T-cell (primary cell): ENCODE measurements around the gene PATE1. TPM values are rescaled to one million over a fixed set of nuclear protein-coding genes. Genes with fewer than 3 reads are reported as not detected.

Experiments
- ATAC-seq, 4 experiments: fragments of 200-7000 bp in 3 of 4; fragments of 150-1000 bp in 1 of 4; cut with Tn5 transposase; replicated peaks in 1 of 4; 1 replicate in 3 of 4; 2 replicates in 1 of 4; pipeline ENCODE4 v1.10.0; 2021; ENCODE audit warnings: moderate library complexity in 3 of 4, mild to moderate bottlenecking in 2 of 4, moderate number of reproducible peaks in 1 of 4
- CTCF ChIA-PET, 2 donors: fragments of 300-600 bp; sonication (Branson Sonifier 250); formaldehyde crosslinking; loops; one replicate each; lab custom pipeline; 2022; ENCODE audit warnings: antibody characterized with exemption in 2 of 2; lab: Charles Lee
- POLR2A ChIA-PET, 2 donors: fragments of 300-600 bp; sonication (Branson Sonifier 250); formaldehyde crosslinking; loops; one replicate each; lab custom pipeline; 2022; ENCODE audit warnings: antibody characterized with exemption in 2 of 2; lab: Charles Lee
- DNase-seq, 35 experiments: peaks; one replicate each; pipeline versions ENCODE4 v3.0.0 to v3.0.0-alpha.2; 2013 to 2023
- H3K27ac ChIP-seq: one replicate; pipeline ENCODE4 v1.5.1; 2013; ENCODE audit warnings: low read length
- H3K27me3 ChIP-seq, 2 experiments: replicated peaks in 1 of 2; 1 replicate in 1 of 2; 2 replicates in 1 of 2; pipeline versions ENCODE4 v1.6.1 to v1.7.0; 2013; ENCODE audit warnings: low read length in 1 of 2, mixed read lengths in 1 of 2; ENCODE audit not compliant: control insufficient read depth in 2 of 2, insufficient read depth in 2 of 2; ENCODE audit errors: extremely low read depth in 1 of 2
- H3K36me3 ChIP-seq, 2 donors: 1 replicate in 1 of 2; 2 replicates in 1 of 2; pipeline versions ENCODE4 v1.6.1 to v1.7.0; 2013; ENCODE audit warnings: low read length in 1 of 2; ENCODE audit not compliant: control insufficient read depth in 2 of 2, insufficient read depth in 1 of 2; ENCODE audit errors: extremely low read depth in 1 of 2
- H3K4me1 ChIP-seq, 2 experiments: 1 replicate in 1 of 2; 2 replicates in 1 of 2; pipeline versions ENCODE4 v1.6.1 to v1.7.0; 2013; ENCODE audit warnings: low read length in 2 of 2, mixed read lengths in 1 of 2; ENCODE audit not compliant: insufficient read depth in 2 of 2, control insufficient read depth in 1 of 2; ENCODE audit errors: extremely low read depth in 1 of 2
- H3K4me3 ChIP-seq, 2 donors: 1 replicate in 1 of 2; 2 replicates in 1 of 2; pipeline versions ENCODE4 v1.5.1 to v1.7.0; 2013; ENCODE audit warnings: mild to moderate bottlenecking in 2 of 2, low read length in 1 of 2, moderate library complexity in 1 of 2; ENCODE audit not compliant: control insufficient read depth in 1 of 2; ENCODE audit errors: extremely low read depth in 1 of 2
- H3K9me3 ChIP-seq: 2 replicates; pipeline ENCODE4 v1.7.0; 2013
- H3K27ac Mint-ChIP-seq, 2 donors: one replicate each; pipeline ENCODE4 v1.8.0; 2020 to 2021; ENCODE audit warnings: mild to moderate bottlenecking in 2 of 2, mixed read lengths in 2 of 2
- H3K27me3 Mint-ChIP-seq, 2 donors: one replicate each; pipeline ENCODE4 v1.8.0; 2021 to 2022; ENCODE audit warnings: mixed read lengths in 2 of 2
- H3K36me3 Mint-ChIP-seq: one replicate; pipeline ENCODE4 v1.8.0; 2021; ENCODE audit warnings: mixed read lengths
- H3K4me1 Mint-ChIP-seq, 3 donors: one replicate each; pipeline ENCODE4 v1.8.0; 2020 to 2022; ENCODE audit warnings: mixed read lengths in 3 of 3, mild to moderate bottlenecking in 1 of 3
- H3K4me3 Mint-ChIP-seq, 3 donors: one replicate each; pipeline ENCODE4 v1.8.0; 2020 to 2022; ENCODE audit warnings: mild to moderate bottlenecking in 3 of 3, mixed read lengths in 3 of 3, moderate library complexity in 3 of 3
- H3K9me3 Mint-ChIP-seq, 3 donors: one replicate each; pipeline ENCODE4 v1.8.0; 2020 to 2022; ENCODE audit warnings: mixed read lengths in 3 of 3
- WGBS: methylation state at CpG from one replicate; pipeline ENCODE4 v1.1.5; 2013; ENCODE audit warnings: missing lambda C conversion rate; ENCODE audit not compliant: insufficient coverage; 5-methylcytosine and 5-hydroxymethylcytosine counted together
- total RNA-seq, 35 experiments: library from RNA in 6 of 35; stranded (reverse) in 6 of 35; fragments of 120-200 nt in 1 of 35; gene quantifications; one replicate each; pipeline versions ENCODE4 v1.2.1 to v1.2.4 and lab custom pipeline; 2013 to 2026

The PATE1 gene
- total RNA-seq, 5 donors from 2014 or later (not counting 1 experiment from before 2014, with no cell fraction given), result not detected

- Histone ChIP-seq H3K9me3 (no peaks in the 10 kb centered on the region), H3K36me3 (no peaks in the 10 kb centered on the region), H3K27me3 (peaks cover 0 to 10% of the 10 kb centered on the region in 2 experiments), H3K4me1 (no peaks in the 10 kb centered on the region), H3K4me3 (no peak overlapping the region), H3K27ac (no peak overlapping the region)
- Mint-ChIP-seq H3K9me3 (no peaks in the 10 kb centered on the region), H3K27me3 (peaks cover 24 to 27% of the 10 kb centered on the region in 2 donors), H3K4me1 (peaks cover 0 to 3% (median 0%) of the 10 kb centered on the region in 3 donors), H3K4me3 (no peak overlapping the region), H3K27ac (no peak overlapping the region), H3K36me3 (no peaks in the 10 kb centered on the region)
- CTCF ChIA-PET, result no interaction called here
- WGBS, result no CpG with 5 or more reads among the region's 1 CpG
- DNase-seq, result no peak
- POLR2A ChIA-PET, result no interaction called here
- ATAC-seq, result no peak
These were observed 20.2 kb downstream of the PATE1 start for GRCh38 chr11:125766251-125766650.

DNA sequence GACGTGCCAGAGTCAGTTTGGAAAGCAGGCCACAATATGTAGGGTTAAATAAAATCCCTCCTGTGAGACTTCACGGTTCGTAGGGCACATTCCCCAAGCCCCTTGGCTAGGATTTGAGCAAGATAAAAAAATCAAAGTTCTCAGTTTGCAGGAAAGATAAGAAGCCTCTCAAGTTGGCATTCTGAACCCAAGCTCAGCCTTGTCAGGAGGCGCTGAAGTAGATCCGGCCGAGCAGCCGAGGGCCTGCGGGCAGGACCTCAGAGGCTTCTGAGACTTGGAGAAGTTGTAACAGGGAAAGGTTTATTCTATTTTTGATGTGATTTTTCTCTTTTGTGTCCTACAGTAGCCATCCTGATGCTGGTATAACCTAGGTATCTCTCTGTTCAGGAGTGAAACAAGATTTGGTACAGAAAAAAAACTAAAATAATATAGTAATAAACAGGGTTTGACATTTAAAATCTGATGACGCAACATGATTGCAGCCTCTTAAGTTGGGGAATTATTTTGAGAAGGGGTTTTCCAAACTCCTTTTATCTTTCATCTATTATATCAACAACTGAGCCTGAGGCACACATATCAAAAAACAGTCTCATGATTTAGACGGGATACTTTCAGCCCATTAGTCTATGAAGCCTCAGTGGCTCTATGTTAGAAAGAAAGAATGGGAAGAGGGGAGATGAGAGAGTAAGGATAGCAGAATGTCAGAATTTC lies 22.4 kb downstream of the PATE1 start:
- no peak overlapping the region for H3K4me3 Mint-ChIP-seq
- no peak overlapping the region for H3K27ac ChIP-seq
- H3K4me1 Mint-ChIP-seq, result peaks cover 0 to 3% (median 0%) of the 10 kb centered on the region in 3 donors
- ChIA-PET CTCF (no interaction called here), POLR2A (no interaction called here)
- H3K36me3 ChIP-seq, result no peaks in the 10 kb centered on the region
- H3K4me3 ChIP-seq, result no peak overlapping the region
- DNase-seq (no peak), ATAC-seq (no peak)
- no peak overlapping the region for H3K27ac Mint-ChIP-seq
- no peaks in the 10 kb centered on the region for H3K36me3 Mint-ChIP-seq
- peaks cover 0 to 10% of the 10 kb centered on the region in 2 experiments for H3K27me3 ChIP-seq
- no peaks in the 10 kb centered on the region for H3K9me3 ChIP-seq
- WGBS, result 54% methylated on average over 7 of the region's 10 CpGs
- H3K9me3 Mint-ChIP-seq, result no peaks in the 10 kb centered on the region
- H3K27me3 Mint-ChIP-seq, result peaks cover 24 to 27% of the 10 kb centered on the region in 2 donors
- H3K4me1 ChIP-seq, result no peaks in the 10 kb centered on the region

DNA sequence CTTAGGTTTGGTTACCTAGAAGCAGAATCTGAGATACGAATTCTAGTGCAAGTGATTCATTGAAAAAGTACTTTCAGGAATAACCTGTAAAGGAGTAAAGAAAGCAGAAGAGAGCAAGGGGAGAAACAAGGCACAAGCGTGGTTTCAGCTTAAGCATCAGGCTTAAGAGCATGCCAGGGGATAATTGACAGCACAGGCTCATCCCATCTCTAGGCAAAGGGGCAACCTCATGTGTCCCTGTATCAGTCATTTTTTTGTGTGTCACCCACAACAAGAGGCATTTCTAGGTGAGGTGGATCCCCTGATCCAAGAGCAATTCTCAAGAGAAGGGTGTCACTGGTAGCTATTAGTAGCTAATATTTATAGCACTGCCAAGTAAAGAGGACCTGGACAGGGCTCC lies 24.5 kb downstream of the PATE1 start:
- DNase-seq (no peak), ATAC-seq (no peak)
- Mint-ChIP-seq H3K27me3 (peaks cover 17 to 27% of the 10 kb centered on the region in 2 donors), H3K4me3 (no peak overlapping the region), H3K36me3 (no peaks in the 10 kb centered on the region), H3K27ac (no peak overlapping the region), H3K9me3 (no peaks in the 10 kb centered on the region), H3K4me1 (peaks cover 0 to 3% (median 0%) of the 10 kb centered on the region in 3 donors)
- H3K36me3 ChIP-seq, result no peaks in the 10 kb centered on the region
- POLR2A ChIA-PET, result no interaction called here
- H3K4me3 ChIP-seq, result no peak overlapping the region
- 52% methylated on average over 2 of the region's 2 CpGs for WGBS
- H3K9me3 ChIP-seq, result no peaks in the 10 kb centered on the region
- H3K27me3 ChIP-seq, result peaks cover 0 to 3% of the 10 kb centered on the region in 2 experiments
- CTCF ChIA-PET, result no interaction called here
- H3K27ac ChIP-seq, result no peak overlapping the region
- no peaks in the 10 kb centered on the region for H3K4me1 ChIP-seq

- peaks cover 18 to 28% of the 10 kb centered on the region in 2 donors for H3K27me3 Mint-ChIP-seq
- 45% methylated on average over 2 of the region's 3 CpGs for WGBS
- no peak overlapping the region for H3K4me3 ChIP-seq
- H3K4me1 ChIP-seq, result no peaks in the 10 kb centered on the region
- DNase-seq, result no peak
- H3K4me1 Mint-ChIP-seq, result peaks cover 0 to 1% (median 0%) of the 10 kb centered on the region in 3 donors
- CTCF ChIA-PET, result no interaction called here
- no peaks in the 10 kb centered on the region for H3K9me3 ChIP-seq
- H3K36me3 ChIP-seq, result no peaks in the 10 kb centered on the region
- H3K36me3 Mint-ChIP-seq, result no peaks in the 10 kb centered on the region
- no peak overlapping the region for H3K27ac Mint-ChIP-seq
- POLR2A ChIA-PET, result no interaction called here
- peaks cover 0 to 3% of the 10 kb centered on the region in 2 experiments for H3K27me3 ChIP-seq
- no peak for ATAC-seq
- no peaks in the 10 kb centered on the region for H3K9me3 Mint-ChIP-seq
- no peak overlapping the region for H3K27ac ChIP-seq
- H3K4me3 Mint-ChIP-seq, result no peak overlapping the region
These were observed 26.9 kb downstream of the PATE1 start for GRCh38 chr11:125772834-125773505.

DNA sequence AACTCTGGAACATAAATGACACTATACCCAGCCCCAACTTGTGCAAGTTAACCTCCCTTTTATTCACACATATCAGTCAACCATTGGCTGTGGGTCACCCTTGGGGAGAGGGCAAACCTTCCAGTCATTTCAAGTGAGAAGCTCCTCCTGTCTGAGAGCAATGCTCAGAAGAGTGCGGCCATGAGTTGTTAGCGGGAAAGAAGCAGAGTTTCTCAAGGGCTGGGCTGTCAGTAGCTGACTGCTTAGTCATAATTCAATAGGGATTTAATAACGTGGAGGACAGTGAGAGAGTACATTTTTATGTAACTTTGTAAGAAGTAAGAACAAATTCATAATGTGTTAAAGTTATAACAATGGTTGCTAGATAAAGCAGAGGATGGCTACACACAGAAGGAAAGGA lies 27.4 kb downstream of the PATE1 start:
- H3K27ac Mint-ChIP-seq, result no peak overlapping the region
- ChIA-PET CTCF (no interaction called here), POLR2A (no interaction called here)
- H3K9me3 ChIP-seq, result no peaks in the 10 kb centered on the region
- H3K27ac ChIP-seq, result no peak overlapping the region
- H3K4me3 Mint-ChIP-seq, result no peak overlapping the region
- H3K9me3 Mint-ChIP-seq, result no peaks in the 10 kb centered on the region
- WGBS, result no CpG with 5 or more reads among the region's 3 CpGs
- no peaks in the 10 kb centered on the region for H3K36me3 Mint-ChIP-seq
- H3K4me1 Mint-ChIP-seq, result no peaks in the 10 kb centered on the region
- no peaks in the 10 kb centered on the region for H3K4me1 ChIP-seq
- H3K27me3 Mint-ChIP-seq, result peaks cover 19 to 27% of the 10 kb centered on the region in 2 donors
- ATAC-seq, result no peak
- DNase-seq, result no peak
- peaks cover 0 to 4% of the 10 kb centered on the region in 2 experiments for H3K27me3 ChIP-seq
- no peak overlapping the region for H3K4me3 ChIP-seq
- no peaks in the 10 kb centered on the region for H3K36me3 ChIP-seq

- DNase-seq (no peak), ATAC-seq (no peak)
- Histone ChIP-seq H3K9me3 (no peaks in the 10 kb centered on the region), H3K4me1 (no peaks in the 10 kb centered on the region), H3K27me3 (peaks cover 0 to 3% of the 10 kb centered on the region in 2 experiments), H3K27ac (no peak overlapping the region), H3K36me3 (no peaks in the 10 kb centered on the region), H3K4me3 (no peak overlapping the region)
- no peak overlapping the region for H3K4me3 Mint-ChIP-seq
- no peaks in the 10 kb centered on the region for H3K36me3 Mint-ChIP-seq
- H3K27ac Mint-ChIP-seq, result no peak overlapping the region
- ChIA-PET CTCF (no interaction called here), POLR2A (no interaction called here)
- no CpG with 5 or more reads among the region's 5 CpGs for WGBS
- H3K27me3 Mint-ChIP-seq, result peaks cover 24 to 34% of the 10 kb centered on the region in 2 donors
- H3K9me3 Mint-ChIP-seq, result no peaks in the 10 kb centered on the region
- H3K4me1 Mint-ChIP-seq, result no peaks in the 10 kb centered on the region
These were observed 31.2 kb downstream of the PATE1 start for GRCh38 chr11:125777309-125777708.
